SKM-1 (cell line): ENCODE results near the gene PCK1.
"Not testable (repeated sequence)": the region's sequence is repeated elsewhere in the genome, so short reads cannot be mapped to it uniquely, and the experiment has no call there.

ENCODE experiments used
- DNase-seq: peaks from one replicate; lab custom pipeline; 2025; ENCODE audit not compliant: unreplicated experiment; lab: John Stamatoyannopoulos, UW

The PCK1 gene

DNA sequence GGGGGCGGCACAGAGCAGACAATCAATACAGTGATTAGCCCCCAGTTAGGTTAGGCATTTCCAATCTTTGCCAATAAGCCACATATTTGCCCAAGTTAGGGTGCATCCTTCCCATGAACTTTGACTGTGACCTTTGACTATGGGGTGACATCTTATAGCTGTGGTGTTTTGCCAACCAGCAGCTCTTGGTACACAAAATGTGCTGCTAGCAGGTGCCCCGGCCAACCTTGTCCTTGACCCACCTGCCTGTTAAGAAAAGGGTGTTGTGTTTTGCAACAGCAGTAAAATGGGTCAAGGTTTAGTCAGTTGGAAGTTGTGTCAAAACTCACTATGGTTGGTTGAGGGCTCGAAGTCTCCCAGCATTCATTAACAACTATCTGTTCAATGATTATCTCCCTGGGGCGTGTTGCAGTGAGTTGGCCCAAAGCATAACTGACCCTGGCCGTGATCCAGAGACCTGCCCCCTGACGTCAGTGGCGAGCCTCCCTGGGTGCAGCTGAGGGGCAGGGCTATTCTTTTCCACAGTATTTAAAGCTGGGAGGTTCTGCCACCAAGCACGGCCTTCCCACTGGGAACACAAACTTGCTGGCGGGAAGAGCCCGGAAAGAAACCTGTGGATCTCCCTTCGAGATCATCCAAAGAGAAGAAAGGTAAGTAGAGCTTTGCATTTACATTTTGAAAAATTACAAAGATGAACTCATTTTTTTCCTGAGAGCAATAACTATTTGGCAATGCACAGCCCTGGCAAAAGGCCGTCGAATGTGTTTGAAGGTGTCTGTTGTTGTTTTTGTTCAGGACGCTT lies at the start of gene PCK1:
PCK1 (plus strand) TSS at position 557 of the 802 bp plus-strand sequence. CDS start 302 bp downstream, outside the sequence.
- DNase-seq: no peak

DNA sequence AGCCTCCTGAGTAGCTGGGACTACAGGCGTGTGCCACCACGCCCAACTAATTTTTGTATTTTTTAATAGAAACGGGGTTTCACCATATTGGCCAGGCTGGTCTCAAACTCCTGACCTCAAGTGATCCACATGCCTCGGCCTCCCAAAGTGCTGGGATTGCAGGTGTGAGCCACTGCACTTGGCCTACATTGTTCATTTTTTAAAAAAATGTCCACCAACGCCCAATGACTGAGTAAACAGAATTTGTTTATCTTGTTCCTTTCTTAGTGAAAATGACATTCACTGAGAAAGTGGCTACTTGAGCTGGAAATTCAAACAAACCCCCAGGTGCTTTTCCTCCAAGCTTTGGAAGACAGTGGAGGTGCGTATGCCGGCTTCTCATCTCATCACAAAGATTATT lies 49.2 kb upstream of the PCK1 start:
- DNase-seq: not testable (repeated sequence)

DNA sequence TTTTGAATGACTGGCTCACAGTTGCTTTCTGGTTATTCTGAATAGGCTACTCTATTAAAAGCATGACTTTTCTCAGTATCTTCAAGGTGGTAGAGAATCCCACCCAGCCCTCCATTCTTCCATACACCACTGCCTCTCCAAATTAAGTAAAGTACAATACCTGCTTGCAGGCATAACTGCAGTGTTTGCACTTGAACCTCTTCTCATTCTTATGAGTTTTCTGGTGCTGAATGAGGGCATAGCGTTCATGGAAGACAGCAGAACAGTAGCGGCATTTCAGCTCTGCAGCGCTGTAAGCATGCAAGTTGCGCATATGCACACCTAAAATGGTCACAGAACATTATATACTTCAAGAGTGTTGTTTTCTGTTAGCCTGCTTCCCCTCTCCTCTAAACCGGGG lies 48.5 kb upstream of the PCK1 start:
- no peak for DNase-seq

DNA sequence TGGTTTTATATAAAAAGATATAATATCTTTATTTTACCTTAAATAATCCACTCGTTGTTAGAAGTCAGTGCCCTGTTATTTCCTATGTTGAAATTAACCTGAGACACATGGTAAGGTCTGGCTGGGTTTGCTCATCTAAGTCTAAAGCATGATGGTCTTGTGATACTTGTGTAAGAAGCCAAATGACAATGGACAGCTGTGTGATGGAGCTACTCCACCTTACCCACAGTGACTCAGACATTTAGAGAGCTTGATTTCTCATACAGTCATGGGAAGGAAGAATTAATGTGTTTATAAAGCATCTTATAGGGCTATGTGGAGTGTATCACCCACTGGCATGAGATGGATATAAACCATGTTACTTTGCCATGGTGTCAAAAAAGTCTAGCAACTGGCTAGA lies 47.7 kb upstream of the PCK1 start:
- DNase-seq: no peak

DNA sequence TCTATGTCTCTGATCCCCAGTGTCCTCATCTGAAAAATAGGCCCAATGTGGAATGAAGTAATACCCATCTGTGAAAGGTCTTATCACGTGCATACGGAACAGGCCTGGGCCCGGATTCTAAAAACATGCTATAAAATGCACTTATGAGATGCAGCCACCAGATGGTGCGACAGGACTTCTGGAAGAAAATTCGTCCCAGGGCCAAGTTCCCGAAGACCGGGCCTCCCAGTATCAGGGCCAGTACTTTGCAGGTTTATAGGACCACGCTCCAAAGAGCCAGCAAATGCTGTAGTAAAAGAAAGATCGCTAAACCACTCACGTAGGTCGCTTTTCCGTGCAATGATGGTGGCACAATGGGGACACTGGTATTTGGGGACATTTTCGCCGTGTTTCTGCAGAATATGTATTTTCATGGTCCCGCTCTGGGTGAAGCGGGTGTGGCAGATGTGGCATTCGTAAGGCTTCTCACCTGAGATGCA lies 46.6 kb upstream of the PCK1 start:
- peak; percentile 44 for DNase-seq

DNA sequence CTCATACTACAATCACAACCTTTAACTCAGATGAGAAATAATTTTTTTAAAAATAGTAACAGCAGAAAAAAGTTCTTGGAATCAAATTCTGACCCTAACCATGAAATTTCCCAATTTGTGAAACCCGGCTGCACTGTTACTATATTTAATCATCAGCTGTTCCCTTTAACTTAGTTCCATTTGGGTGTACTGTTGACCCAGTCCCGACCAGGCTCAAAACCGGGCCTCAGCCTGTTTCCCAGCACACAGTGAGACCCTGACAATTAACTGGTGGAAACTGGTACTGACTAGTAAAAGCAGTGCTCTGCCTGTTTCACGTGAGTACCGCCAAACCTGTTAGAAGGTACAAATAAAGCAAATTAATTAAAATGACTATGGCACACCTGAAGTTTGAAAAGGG lies 43.0 kb upstream of the PCK1 start:
- DNase-seq: no peak

GRCh38 chr20:57522380-57523140 lies 38.4 kb upstream of the PCK1 start:
- no peak for DNase-seq

GRCh38 chr20:57523782-57524181 lies 37.1 kb upstream of the PCK1 start:
- no peak for DNase-seq

DNA sequence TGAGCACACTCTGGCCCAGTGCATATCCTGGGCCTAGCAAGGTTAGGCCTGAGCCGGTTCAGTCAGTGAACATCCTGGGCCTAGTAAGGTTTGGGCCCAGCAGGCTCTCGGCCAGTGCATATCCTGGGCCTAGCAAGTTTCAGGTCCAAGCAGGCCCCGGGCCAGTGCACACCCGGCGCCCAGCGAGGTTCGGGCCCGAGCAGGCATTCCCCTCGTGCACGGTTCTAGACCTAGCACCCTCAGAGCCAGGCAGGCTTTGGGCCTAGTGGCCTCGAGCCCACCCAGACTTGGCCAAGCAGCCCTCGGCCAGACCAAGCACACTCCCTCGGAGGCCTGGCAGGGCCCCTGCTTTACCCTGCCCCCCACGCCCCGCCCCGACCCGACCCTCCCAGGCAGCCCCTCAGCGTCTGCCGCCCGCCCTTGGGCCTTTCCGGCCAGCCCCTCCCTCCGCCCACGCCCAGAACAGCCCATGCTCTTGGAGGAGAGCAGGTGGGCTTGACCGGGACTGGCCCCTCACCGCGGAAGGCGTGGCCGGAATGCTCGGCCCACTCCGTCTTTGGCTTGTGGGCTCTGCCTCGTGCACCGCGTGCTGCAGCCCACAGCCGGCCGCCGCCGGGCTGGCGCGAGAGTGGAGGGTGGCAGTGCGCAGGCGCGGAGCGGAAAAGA lies 36.3 kb upstream of the PCK1 start, which contains the start of gene CTCFL:
CTCFL (minus strand) TSS at position 630 of the 666 bp plus-strand sequence. CDS start 935 bp downstream, outside the sequence.
- DNase-seq: no peak

DNA sequence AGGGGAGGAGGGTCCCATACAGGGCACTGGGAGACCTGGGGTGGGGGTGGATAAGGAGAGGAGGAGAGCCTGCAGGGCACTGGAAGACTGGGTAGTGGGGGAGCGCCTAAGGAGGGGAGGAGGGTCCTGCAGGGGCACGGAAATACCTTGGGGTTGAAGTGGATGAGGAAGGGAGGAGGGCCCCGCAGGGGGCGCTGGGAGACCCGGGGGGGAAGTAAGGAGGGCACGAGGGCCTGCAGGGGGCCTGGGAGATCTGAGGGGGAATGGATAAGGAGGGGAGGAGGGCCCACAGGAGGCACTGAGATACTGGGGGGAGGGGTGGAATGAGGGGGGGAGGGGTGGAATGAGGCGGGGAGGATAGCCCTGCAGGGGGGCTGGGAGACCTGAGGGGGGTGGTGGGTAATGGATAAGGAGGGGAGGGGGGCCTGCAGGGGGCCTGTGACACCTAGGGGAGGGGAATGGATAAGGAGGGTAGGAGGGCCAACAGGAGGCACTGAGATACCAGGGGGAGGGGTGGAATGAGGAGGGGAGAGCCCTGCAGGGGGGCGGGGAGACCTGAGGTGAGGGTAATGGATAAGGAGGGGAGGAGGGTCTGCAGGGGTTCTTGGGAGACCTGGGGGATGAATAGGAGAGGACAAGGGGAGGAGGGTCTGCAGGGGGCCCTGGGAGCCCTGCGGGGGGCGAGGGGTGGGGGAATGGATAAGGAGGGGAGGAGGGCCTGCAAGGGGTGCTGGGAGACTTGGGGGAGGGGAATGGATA lies 35.4 kb upstream of the PCK1 start:
- DNase-seq: no peak

GRCh38 chr20:57526087-57526884 lies 34.6 kb upstream of the PCK1 start:
- no peak for DNase-seq

GRCh38 chr20:57526885-57527460 lies 33.9 kb upstream of the PCK1 start:
- DNase-seq: no peak

DNA sequence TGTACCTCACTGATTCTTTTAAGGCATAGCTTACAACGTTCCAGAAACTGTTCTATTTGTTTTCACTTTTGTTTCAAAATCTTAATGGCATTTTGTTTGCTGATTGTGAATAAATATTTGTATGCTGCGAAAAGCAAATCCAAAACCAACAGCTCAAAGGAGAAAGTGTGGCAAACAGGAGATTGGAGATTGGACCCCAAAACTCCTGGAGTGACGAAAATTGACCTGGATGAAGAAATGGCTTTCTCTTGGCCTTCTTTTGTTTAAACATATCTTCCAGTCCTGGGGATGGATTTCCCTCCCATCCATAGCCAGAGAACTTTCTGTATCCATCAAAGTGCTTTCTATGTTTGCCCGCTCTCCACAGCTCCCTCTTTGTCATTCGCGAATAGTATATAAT lies 33.2 kb upstream of the PCK1 start:
- no peak for DNase-seq

DNA sequence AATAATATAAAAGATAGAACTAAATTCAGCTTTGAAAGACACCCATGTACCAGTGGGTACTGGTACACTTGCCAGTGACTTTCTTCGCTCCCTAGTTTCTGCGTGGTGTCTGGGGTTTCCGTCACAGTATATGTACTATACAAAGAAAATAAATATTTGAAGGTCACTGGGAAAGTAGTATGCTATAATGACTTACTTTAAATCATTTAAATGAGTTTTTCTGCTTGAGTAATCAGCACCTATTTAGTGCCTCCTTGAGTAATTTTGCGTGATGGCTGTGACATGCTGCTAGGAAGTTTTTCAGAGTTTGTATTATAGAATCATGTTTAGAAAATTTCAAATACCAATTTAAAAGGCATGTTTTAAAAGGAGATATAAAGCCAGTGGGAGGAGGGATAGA lies 32.8 kb upstream of the PCK1 start:
- DNase-seq: no peak

DNA sequence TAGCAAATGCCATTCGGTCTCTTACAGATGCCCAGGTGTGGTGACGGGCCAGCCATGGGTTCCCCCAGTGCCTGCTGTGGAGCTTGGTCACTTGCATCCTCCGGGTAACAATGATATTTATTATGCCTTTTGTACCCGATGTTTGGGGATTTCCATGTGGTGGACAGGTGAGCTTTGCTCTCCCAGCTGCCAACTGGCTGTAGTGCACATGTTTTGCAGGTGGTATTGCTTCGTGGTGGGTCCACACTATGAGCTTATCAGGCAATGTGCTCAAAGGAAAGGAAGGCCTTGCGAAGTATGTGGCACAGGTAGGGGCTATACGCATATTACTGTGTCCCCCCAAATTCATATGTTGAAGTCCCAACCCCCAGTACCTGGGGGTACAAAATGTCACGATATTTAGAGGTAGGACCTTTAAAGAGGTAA lies 31.7 kb upstream of the PCK1 start:
- DNase-seq: no peak

DNA sequence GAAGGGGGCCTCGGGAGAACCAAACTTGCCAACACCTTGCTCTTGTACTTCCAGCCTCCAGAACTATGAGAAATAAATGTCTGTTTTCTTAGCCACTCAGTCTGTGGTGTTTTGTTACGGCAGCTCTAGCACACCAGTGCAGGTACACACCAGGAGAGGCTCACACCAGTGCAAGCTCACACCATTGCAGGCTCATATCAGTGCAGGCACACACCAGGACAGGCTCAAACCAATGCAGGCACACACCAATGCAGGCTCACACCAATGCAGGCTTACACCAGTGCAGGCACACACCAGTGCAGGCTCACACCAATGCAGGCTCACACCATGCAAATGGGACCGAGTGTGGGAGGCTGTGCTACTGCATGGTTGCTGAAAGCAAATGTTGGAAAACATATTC lies 31.1 kb upstream of the PCK1 start:
- DNase-seq: no peak

DNA sequence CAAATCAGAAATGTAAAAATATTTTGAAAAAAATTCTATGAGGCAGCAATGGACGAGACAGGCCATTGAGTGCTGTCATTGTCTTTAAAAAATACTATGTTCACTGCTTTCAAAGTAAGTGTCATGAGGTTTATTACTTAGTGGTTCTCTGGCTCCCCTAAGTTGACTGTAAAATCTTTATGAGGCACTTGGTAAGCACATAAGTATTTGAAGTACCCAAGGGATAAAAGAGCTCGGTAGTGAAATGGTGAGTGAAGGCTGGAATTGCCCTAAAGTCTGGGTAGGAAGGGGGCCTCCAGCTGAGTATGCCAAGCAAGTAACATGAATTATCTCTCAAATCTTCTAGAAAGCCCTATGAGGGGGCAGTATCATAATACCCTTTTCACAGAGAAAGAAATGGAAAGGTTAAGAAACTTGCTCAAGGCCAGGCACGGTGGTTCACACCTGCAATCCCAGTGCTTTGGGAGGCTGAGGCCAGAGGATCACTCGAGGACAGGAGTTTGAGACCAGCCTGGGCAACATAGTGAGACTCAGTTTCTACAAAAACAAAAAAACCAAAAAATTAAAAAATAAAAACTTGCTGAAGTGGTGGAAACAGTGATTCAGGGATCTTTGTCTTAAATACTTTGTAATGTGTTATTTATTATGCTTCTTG lies 30.5 kb upstream of the PCK1 start:
- DNase-seq: no peak

DNA sequence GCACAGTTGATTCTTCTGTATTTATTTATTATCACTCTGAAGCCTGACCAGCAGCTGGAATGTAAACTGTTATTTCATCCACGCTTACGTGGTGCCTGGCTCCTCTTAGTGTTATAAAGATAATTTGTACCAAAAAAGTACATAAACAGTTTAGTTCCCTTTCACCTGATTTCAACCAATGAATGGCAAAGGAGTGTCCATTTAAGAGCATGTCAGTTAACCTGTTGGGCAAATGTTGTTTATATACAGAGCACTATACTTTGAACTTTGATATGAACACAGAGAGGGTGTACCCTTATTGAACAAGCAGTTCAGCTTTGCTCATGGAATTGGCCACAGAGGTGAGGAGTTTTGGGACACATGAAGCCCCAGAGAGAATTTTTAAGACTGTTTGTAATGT lies 28.8 kb upstream of the PCK1 start:
- DNase-seq: no peak

DNA sequence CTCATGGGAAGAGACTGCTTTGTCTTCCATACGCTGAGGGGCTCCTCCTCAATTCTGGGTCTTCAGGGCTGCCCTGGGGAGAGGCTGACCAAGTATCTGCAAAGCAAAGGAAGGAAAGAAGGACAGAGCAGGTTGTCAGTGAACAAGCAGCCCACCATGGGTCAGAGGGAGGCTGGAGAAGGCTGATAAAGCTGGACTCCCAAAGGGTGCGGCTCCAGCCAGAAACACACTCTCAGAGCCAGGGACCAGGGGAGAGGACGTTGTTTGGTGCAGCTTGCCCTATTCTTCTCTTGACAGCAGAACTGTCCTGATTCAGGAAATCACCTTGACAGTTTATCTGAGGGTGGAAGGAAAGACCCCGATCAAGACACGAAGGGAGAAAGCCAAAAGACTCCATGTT lies 25.6 kb upstream of the PCK1 start:
- DNase-seq: no peak
